ENCODE results near the gene HAPLN3. TPM values are rescaled to one million over a fixed set of nuclear protein-coding genes. Genes with fewer than 3 reads are reported as not detected.

HAPLN3 gene
- total RNA-seq, 1 experiment from 2014 or later: 2.4 TPM

DNA sequence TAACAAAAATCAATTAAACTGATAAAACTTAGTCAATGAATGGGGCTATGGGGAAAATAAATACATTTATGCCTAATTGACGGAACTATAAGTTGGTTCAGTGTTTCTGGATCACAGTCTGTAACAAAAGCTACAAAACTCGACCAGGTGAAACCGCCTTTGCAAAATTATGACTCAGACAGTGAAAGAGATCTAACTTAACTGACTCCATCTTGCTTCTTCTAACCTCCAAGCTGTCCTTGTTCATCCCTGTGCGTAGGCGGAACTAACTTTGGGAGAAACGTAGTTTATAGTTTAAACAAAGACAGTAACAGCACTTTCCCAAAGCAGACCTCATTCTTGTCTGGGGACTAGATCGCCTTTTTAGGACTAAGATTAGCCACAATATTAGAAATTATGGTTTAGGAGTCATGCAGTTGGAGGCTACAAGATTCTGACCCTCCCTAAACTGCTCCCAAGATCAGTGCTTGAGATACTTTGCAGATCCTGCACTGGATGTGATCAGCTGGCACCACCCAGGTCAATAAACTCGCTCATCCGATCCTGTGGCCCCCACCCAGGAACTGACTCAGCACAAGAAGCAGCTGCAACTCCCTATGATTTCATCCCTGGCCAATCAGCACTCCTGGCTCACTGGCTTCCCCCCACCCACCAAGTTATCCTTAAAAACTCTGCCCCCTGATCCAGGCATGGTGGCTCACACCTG lies 25.0 kb upstream of the HAPLN3 start:
- Histone ChIP-seq H3K9me3 (ENCODE audit: insufficient read depth, low read depth) (no peaks in the 10 kb centered on the region), H3K4me2 (no peak overlapping the region), H3K4me3 (no peak overlapping the region), H4K20me1 (ENCODE audit: insufficient read depth) (no peaks in the 10 kb centered on the region), H3K27ac (no peak overlapping the region), H2AFZ (no peak overlapping the region), H3F3A (ENCODE audit: insufficient read depth, low read depth) (peaks cover 12% of the 10 kb centered on the region; the same call in 1 of the 2 replicates), H3K27me3 (ENCODE audit: insufficient read depth, low read depth) (no peaks in the 10 kb centered on the region), H3K9me2 (ENCODE audit: insufficient read depth) (no peaks in the 10 kb centered on the region), H3K4me1 (replicated peaks; ENCODE audit: insufficient read depth) (peaks cover 17% of the 10 kb centered on the region), H3K36me3 (ENCODE audit: low read depth) (no peaks in the 10 kb centered on the region), H3K79me2 (ENCODE audit: low read depth) (no peaks in the 10 kb centered on the region)
- TF ChIP-seq, protein P1, sequence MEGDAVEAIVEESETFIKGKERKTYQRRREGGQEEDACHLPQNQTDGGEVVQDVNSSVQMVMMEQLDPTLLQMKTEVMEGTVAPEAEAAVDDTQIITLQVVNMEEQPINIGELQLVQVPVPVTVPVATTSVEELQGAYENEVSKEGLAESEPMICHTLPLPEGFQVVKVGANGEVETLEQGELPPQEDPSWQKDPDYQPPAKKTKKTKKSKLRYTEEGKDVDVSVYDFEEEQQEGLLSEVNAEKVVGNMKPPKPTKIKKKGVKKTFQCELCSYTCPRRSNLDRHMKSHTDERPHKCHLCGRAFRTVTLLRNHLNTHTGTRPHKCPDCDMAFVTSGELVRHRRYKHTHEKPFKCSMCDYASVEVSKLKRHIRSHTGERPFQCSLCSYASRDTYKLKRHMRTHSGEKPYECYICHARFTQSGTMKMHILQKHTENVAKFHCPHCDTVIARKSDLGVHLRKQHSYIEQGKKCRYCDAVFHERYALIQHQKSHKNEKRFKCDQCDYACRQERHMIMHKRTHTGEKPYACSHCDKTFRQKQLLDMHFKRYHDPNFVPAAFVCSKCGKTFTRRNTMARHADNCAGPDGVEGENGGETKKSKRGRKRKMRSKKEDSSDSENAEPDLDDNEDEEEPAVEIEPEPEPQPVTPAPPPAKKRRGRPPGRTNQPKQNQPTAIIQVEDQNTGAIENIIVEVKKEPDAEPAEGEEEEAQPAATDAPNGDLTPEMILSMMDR (conservative IDR thresholded peaks at IDR 0.05): no peak
- no peak for TF ChIP-seq EZH2 (IDR thresholded peaks at IDR 0.05; ENCODE audit: low read depth)
- POLR2A ChIA-PET (ENCODE audit: unreplicated experiment): interaction anchor here (0.7 kb wide), 1 partner anchor 293 kb away, joined by 3 read pairs; no protein-coding TSS in a partner anchor
- peak; percentile 28 to 45 for DNase-seq
- CTCF ChIA-PET: interaction anchor here (0.6 kb wide), 1 partner anchor 42 kb away, joined by 3 read pairs; no protein-coding TSS in a partner anchor
- TSS peak; percentile 59 for BruUV-seq (replicated peaks)
- intact Hi-C loops (cut with micrococcal nuclease; ENCODE audit: unreplicated experiment): no loop called here

- BruUV-seq (replicated peaks): no TSS peak
- Histone ChIP-seq H3K36me3 (ENCODE audit: low read depth) (no peaks in the 10 kb centered on the region), H3K4me3 (no peak overlapping the region), H3K9me2 (ENCODE audit: insufficient read depth) (no peaks in the 10 kb centered on the region), H3F3A (ENCODE audit: insufficient read depth, low read depth) (peaks cover 16% of the 10 kb centered on the region), H3K79me2 (ENCODE audit: low read depth) (no peaks in the 10 kb centered on the region), H4K20me1 (ENCODE audit: insufficient read depth) (no peaks in the 10 kb centered on the region), H3K27me3 (ENCODE audit: insufficient read depth, low read depth) (no peaks in the 10 kb centered on the region), H3K9me3 (ENCODE audit: insufficient read depth, low read depth) (no peaks in the 10 kb centered on the region), H2AFZ (no peak overlapping the region), H3K4me1 (replicated peaks; ENCODE audit: insufficient read depth) (peaks cover 20% of the 10 kb centered on the region), H3K4me2 (peak overlapping the region; percentile 22; the same call in 1 of the 2 replicates), H3K27ac (no peak overlapping the region)
- no peak for TF ChIP-seq EZH2 (IDR thresholded peaks at IDR 0.05; ENCODE audit: low read depth)
- TF ChIP-seq, protein P1 (conservative IDR thresholded peaks at IDR 0.05): no peak
- ChIA-PET POLR2A (ENCODE audit: unreplicated experiment) (interaction anchor here (0.7 kb wide), 3 partner anchors 173 to 656 kb away, joined by 3 read pairs; partner anchors contain the start of gene TICRR), CTCF (interaction anchor here (1.0 kb wide), 1 partner anchor 14 kb away, joined by 5 read pairs; no protein-coding TSS in a partner anchor)
- intact Hi-C loops (cut with micrococcal nuclease; ENCODE audit: unreplicated experiment): no loop called here
- peak; percentile 72 to 87 for DNase-seq
Observed at GRCh38 chr15:88918738-88919137, 23.4 kb upstream of the HAPLN3 start.

DNA sequence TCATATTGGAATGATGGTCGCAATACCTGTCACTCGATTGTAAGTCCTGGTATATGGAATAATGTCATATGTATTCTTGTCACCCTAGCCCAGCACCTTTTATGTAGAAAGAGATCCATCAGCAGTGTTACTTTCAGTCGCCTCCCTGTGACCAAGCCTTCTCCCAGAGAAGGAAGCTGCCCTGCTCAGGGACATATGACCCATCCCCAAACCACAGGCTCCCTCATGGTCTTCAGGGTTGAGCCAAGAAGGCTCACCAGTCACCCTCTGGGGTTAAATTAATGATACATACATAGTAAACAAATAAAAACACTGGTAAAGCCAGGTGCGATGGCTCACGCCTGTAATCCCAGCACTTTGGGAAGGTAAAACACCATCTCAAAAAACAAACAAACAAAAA lies 22.4 kb upstream of the HAPLN3 start:
- no peak for DNase-seq
- Histone ChIP-seq H3K9me3 (ENCODE audit: insufficient read depth, low read depth) (no peaks in the 10 kb centered on the region), H3K4me3 (no peak overlapping the region), H3K4me1 (replicated peaks; ENCODE audit: insufficient read depth) (peaks cover 24% of the 10 kb centered on the region), H3F3A (ENCODE audit: insufficient read depth, low read depth) (peaks cover 17% of the 10 kb centered on the region), H3K27ac (no peak overlapping the region), H3K27me3 (ENCODE audit: insufficient read depth, low read depth) (no peaks in the 10 kb centered on the region), H4K20me1 (ENCODE audit: insufficient read depth) (no peaks in the 10 kb centered on the region), H2AFZ (no peak overlapping the region), H3K9me2 (ENCODE audit: insufficient read depth) (no peaks in the 10 kb centered on the region), H3K36me3 (ENCODE audit: low read depth) (no peaks in the 10 kb centered on the region), H3K4me2 (no peak overlapping the region), H3K79me2 (ENCODE audit: low read depth) (no peaks in the 10 kb centered on the region)
- no TSS peak for BruUV-seq (replicated peaks)
- intact Hi-C loops (cut with micrococcal nuclease; ENCODE audit: unreplicated experiment): no loop called here
- TF ChIP-seq, protein P1 (conservative IDR thresholded peaks at IDR 0.05): no peak
- no peak for TF ChIP-seq EZH2 (IDR thresholded peaks at IDR 0.05; ENCODE audit: low read depth)
- ChIA-PET POLR2A (ENCODE audit: unreplicated experiment) (no interaction called here), CTCF (no interaction called here)
